IPS-NIHi11 (cell line): ENCODE data around the gene IRAK1BP1.
"Not testable (repeated sequence)": the region's sequence is repeated elsewhere in the genome, so short reads cannot be mapped to it uniquely, and the experiment has no call there.

Experiments
- DNase-seq: peaks from one replicate; pipeline ENCODE4 v3.0.0; 2012; ENCODE audit warnings: mixed read lengths, low spot score

Gene IRAK1BP1

DNA sequence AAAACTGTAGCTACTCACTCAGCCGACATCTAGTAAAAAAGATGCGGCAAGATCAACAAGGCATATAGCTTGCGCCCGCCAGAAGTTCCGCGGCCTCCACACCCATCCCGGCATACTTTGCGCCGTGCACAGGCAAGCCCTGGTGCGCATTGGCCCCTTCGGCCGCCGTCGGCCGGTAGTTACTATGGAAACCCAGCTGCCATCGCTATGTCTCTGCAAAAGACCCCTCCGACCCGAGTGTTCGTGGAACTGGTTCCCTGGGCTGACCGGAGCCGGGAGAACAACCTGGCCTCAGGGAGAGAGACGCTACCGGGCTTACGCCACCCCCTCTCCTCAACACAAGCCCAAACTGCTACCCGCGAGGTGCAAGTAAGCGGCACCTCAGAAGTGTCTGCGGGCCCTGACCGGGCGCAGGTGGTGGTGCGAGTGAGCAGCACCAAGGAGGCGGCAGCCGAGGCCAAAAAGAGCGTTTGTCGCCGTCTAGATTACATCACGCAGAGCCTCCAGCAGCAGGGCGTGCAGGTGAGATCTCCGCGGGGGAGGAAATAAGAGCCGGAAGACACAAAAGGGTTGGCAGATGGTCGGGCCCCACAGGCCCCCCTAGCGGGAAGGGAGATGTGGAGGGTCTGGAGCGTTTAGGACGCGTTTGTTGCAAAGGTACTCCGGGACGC is at the start of gene IRAK1BP1:
IRAK1BP1 (plus strand) TSS at position 182 of the 671 bp plus-strand sequence; CDS start at position 208, 26 bp downstream.
- peak; percentile 86 for DNase-seq

DNA sequence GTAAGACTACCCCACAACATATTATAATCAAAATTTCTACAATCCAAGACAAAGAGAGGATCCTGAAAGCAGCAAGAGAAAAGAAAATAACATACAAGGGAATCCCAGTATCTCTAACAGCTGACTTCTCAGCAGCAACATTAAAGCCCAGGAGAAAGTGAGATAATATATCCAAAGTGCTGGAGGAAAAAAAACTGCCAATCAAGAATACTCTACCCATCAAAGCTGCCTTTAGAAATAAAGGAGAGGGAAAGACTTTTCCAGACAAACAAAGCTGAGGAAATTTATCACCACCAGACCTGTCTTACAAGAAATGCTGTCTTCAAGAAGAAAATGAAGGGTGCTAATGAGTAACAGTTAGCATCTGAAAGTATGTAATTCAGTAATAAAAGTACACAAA is 43.3 kb upstream of the IRAK1BP1 start:
- no peak for DNase-seq

DNA sequence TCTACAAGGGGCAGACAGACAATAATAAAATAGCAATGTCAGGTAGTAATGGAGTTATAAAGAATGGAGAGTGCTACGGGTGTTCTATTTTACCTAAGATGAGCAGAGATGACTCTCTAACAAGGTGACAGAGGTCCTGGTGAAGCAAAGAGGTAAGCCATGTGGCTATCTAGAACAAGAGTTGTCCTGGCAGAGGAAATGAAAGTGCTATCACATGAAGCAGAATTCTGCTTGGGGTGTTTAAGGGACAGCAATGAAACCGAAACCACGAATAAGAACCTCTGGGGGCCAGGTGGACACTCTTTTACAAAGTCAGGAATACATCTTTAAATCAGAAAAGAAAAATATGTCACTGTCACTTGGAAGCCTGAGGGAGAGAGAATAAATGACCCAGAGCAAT is 37.9 kb upstream of the IRAK1BP1 start:
- no peak for DNase-seq

DNA sequence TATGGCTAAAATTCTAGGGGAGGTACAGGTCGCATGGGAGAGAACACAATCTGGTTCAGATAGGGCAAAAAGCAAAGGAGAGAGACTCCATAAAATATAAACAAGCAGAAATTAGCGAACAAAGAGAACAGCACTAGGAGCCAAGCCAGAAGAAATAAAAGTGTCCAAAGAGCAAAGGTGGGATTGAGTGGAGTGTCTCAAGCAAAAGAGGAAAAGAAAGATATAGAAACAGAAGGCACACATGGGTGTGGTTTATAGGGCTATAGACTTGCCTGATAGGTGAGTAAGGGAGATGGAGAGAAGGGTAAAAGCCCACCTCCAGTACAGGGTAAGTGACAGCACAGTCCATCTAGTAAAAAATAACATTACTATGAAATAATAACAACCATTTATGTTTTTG is 36.5 kb upstream of the IRAK1BP1 start:
- no peak for DNase-seq

- DNase-seq: no peak
Observed at GRCh38 chr6:78831492-78831891, 35.9 kb upstream of the IRAK1BP1 start.

GRCh38 chr6:78832091-78832808 is 35.1 kb upstream of the IRAK1BP1 start:
- no peak for DNase-seq

GRCh38 chr6:78835817-78836216 is 31.5 kb upstream of the IRAK1BP1 start:
- DNase-seq: no peak

GRCh38 chr6:78836598-78836997 is 30.8 kb upstream of the IRAK1BP1 start:
- no peak for DNase-seq

DNA sequence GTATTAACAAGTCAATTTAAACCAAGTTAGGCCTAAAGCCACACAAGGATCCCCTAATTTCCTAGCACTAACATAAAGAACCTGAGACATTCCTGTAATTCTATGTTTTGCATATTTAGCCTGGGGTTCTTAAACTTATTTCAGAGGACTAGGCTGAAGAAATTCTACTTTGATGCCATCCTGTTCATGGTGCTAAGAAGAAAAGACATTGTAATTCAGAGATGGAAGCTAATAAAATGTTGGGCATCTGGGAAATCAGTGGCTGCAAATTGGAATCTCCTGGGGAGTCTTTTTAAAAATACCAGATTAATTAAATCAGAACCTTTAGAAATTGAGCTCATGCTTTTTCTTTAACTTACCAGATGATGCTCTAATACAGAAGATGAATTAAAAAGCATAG is 26.2 kb upstream of the IRAK1BP1 start:
- no peak for DNase-seq

DNA sequence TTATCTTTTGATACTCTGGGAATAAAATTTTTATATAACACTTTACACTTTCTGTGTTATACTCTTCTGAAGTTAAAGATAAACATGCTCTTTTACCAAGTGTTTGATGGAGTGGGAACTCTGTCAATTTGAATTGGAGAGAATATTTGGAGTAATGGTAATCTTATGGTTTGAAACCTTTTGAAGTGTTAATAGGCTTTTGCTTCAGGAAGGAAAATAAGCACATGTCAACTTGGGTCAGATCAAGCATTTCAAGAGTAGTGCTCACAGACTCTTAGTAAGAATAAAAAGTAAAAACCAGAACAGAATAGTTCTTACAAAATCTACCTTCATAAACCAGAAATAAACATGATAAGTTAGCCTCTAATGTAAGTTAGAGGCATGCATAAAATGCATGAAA is 24.4 kb upstream of the IRAK1BP1 start:
- no peak for DNase-seq

DNA sequence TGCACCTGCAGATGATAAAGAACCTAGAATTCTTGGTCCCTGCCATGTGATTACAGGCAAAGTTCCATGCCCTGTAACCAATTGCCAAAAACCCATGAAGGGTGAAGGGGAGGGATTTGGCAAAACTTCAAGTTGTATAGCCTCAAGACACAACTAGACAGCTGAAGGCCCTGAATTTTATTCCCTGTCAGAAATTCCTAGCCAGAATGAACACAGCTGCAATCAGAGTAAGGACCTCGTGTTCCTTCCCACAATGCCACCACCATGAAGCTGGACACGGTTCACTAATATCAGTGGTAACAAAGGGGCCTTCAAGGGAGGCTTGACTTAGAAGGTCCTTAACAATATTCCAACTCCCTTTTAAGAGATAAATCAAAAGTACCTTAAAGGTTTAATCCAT is 22.5 kb upstream of the IRAK1BP1 start:
- DNase-seq: no peak

DNA sequence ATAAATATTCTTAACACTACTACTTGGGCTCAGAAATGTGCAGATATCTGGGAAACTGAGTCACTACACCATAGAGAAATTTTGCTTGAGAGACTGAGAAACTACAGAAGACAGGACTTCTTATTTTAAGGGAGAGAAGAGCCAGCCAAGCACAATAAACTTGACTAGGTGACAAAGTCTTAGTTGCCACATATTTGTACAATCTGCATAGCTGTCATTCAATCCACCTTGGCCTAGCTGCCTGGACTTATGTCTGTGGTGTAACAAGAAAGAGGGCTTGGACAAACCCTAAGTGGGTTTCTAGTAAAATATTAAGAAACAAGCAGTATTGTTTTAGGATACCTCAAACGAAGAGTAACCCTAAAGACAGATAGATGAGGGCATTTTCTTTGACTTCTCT is 21.8 kb upstream of the IRAK1BP1 start:
- no peak for DNase-seq

- no peak for DNase-seq
Observed at GRCh38 chr6:78850621-78851020, 16.7 kb upstream of the IRAK1BP1 start.

GRCh38 chr6:78851156-78851555 is 16.2 kb upstream of the IRAK1BP1 start:
- no peak for DNase-seq

GRCh38 chr6:78854546-78854945 is 12.8 kb upstream of the IRAK1BP1 start:
- no peak for DNase-seq

DNA sequence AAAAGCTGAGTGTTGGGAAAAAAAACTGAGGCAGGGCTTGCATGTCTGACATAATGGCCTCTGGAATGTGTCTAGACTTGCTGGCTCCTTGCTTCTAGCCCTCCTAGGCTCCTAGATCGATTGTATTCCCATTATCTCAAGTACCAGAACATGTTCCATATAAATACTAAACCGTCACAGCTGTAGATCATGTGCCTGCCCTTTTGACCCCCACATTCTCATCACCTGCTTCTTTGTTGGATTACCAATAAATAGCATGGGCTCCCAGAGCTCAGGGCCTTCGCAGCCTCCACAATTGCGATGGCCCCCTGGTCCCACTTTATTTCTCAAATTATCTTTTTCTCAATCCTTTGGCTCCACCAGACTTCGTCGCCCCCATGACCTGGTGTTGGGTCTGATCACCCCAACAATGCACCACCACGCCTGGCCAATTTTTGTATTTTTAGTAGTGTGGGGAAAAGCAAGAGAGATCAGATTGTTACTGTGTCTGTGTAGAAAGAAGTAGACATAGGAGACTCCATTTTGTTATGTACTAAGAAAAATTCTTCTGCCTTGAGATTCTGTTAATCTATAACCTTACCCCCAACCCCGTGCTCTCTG is 8.9 kb upstream of the IRAK1BP1 start:
- not testable (repeated sequence) for DNase-seq

GRCh38 chr6:78861509-78861908 is 5.8 kb upstream of the IRAK1BP1 start:
- DNase-seq: no peak

DNA sequence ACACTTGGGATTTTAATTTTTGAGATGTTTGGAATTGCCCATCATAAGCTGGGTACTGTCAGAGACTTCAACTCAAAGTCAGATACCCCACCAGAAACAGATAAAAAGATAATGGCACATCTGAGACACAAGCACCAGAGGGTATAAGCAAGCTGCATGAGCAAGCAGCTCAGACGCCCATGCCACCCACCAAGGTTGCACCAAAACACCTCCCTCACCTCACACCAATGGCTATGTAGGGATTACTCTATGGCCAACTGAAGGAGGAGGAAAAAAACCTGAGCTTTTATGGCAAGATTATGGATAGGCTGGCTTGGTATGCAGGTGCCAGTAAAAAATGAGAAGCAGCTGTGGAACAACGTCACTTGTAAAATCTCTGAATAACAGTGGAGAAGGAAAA is 3.8 kb upstream of the IRAK1BP1 start:
- DNase-seq: no peak

DNA sequence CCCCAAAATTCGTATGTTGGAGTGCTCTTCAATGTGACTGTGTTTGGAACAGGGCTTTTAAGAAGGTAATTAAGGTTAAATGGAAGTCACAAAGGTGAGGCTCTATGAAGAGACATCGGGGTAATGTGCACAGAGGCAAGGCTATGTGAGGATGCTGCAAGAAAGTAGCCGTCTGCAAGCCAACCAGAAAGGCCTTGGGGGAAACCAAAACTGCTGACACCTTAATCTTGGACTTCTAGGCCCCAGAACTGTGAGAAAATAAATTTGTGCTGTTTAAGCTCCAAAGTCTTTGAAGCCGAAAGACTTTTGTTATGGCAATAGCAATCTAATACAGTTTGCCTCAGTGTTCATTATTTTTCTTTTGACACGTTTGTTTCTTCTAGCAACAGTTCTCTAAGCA is 2.4 kb upstream of the IRAK1BP1 start:
- DNase-seq: no peak

DNA sequence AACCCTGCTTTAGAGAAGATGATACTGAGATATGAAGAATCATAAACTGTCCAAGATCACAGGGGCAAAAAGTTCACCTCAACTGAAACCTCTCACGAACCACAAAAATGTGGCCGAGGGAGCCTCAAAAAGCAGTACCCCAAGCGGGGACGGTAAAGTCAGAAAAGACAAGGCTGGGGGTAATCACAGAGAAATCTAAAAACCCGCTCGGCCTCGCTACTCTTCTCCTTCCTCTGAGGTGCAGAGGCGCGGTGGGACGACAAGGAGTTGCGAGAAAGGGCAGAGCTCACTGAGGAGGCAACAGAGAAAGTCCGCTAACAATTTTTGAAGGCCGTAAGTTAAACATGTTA is 356 bp upstream of the IRAK1BP1 start:
- no peak for DNase-seq

GRCh38 chr6:78868116-78868515 is 765 bp downstream of the IRAK1BP1 start:
- DNase-seq: no peak

DNA sequence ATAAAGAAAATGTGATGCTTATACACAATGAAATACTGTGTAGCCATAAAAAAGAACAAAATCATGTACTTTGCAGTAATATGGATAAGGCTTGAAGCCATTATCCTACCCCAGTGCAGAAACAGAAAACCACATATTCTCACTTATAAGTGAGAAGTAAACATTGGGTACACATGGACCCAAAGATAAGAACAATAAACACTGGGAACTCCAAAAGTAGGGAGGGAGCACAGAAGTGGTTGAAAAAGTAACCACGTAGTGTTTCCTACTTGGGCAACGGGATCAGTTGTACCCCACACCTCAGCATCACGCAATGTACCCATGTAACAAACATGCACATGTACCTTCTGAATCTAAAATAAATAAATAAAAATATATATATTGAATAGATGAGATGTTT is 8.2 kb downstream of the IRAK1BP1 start:
- no peak for DNase-seq

DNA sequence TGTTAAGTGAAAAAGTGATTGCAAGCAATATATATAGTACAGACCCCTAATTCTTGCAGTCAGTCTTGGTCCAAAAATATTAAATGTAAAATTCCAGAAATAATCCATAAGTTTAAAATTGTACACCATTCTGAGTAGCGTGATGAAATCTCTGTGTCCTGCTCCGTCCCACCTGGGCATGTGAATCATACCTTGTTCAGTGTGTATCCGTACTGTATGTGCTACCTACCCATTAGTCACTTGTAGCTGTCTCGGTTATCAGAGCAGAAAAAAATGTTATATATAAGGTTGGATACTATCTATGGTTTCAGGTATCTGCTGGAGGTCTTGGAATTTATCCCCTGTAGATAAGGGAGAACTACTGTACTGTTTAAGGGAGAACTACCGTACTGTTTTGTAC is 16.3 kb downstream of the IRAK1BP1 start:
- no peak for DNase-seq

DNA sequence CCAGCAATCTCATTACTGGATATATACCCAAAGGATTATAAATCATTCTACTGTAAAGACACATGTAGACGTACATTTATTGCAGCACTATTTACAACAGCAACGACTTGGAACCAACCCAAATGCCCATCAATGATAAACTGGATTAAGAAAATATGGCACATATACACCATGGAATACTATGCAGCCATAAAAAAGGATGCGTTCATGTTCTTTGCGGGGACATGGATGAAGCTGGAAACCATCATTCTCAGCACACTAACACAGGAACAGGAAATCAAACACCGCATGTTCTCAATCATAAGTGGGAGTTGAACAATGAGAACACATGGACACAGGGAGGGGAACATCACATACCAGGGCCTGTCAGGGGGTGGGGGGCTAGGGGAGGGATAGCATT is 22.6 kb downstream of the IRAK1BP1 start:
- not testable (repeated sequence) for DNase-seq
